ENCODE data around the gene GABBR2. TPM values are rescaled to one million over a fixed set of nuclear protein-coding genes. Genes with fewer than 3 reads are reported as not detected.
A peak's percentile ranks its signal among the peaks of the same experiment; 100 is the strongest.

GABBR2 gene
- total and polyA plus RNA-seq, 12 donors = 0.17 to 9.0 (median 3.7) TPM

DNA sequence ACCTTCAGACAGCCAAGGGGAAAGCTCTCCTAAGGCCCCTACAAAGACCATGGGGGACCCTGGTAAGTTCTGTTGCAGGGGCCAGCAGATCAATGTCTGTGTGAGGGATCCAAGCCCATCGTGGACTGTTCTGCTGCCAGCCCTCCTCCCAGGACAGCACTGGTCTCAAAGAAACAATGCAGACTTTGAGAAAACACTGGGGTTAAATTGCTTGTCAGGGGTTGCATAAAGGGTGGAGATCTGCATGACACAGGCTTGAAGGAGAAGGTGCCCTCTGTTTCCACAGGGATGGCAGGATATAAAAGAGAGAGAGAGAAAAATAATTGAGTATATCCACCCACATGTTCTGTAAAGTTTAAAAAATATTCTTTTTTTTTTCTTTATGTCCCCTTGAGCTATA lies 295.7 kb downstream of the GABBR2 start:
- H3K36me3 ChIP-seq (replicated peaks in 1 of 2) = no peaks in the 10 kb centered on the region
- H3K4me3 ChIP-seq = no peak overlapping the region
- WGBS, 4 donors = 69 to 87% (median 76%) methylated on average over 1 of the region's 1 CpG
- no peak overlapping the region for H3K27ac ChIP-seq
- DNase-seq = no peak
- intact Hi-C loops (cut with DNase I) = no loop called here
- TF ChIP-seq POLR2A (IDR thresholded peaks at IDR 0.05) (no peak), CTCF (IDR thresholded peaks at IDR 0.05) (no peak)
- H3K27me3 ChIP-seq = no peaks in the 10 kb centered on the region
- H3K4me1 ChIP-seq (replicated peaks in 1 of 2) = no peaks in the 10 kb centered on the region
- no peaks in the 10 kb centered on the region for H3K9me3 ChIP-seq (replicated peaks in 1 of 3)

DNA sequence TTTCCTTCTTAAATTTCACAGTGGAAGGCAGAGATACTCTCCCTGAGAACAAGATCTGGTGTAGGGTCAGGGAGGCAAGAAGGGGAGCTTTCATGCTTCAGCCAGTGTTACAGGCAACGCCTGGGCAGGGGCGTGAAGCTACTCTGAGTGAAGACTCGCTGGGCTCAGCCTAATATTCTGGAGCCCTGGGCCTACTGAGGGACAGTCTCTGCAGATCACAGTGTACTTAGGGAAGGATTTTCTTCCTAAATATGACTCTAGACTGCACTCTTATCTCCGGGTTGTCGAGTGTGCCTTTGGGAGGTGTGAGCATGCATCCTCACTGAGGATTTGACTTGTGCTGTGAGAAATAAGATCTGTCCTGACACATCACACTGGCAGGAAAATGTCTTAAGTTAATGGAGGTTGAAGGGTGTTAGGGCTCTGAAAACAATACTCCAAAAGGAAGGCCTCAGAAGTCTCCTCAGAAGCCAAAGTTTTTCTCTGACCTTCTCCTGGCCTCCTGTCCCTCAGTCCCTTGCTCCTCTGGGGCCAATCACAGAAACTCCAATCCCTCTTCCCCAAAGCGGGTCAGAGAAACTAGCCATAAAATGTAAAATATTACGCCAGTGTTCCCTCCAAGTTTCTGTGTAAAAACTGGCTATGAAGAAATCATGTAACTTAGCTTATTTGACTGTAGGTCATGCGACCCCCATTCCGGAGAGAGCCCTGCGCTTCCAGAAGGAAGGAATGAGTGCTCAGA lies 296.5 kb downstream of the GABBR2 start:
- DNase-seq = no peak
- no peak overlapping the region for H3K4me3 ChIP-seq
- intact Hi-C loops (cut with DNase I) = no loop called here
- WGBS, 4 donors = 82 to 86% (median 83%) methylated on average over 10 of the region's 10 CpGs
- no peaks in the 10 kb centered on the region for H3K36me3 ChIP-seq (replicated peaks in 1 of 2)
- no peaks in the 10 kb centered on the region for H3K27me3 ChIP-seq
- no peaks in the 10 kb centered on the region for H3K4me1 ChIP-seq (replicated peaks in 1 of 2)
- no peak for TF ChIP-seq CTCF (IDR thresholded peaks at IDR 0.05)
- TF ChIP-seq POLR2A (IDR thresholded peaks at IDR 0.05) = no peak
- no peak overlapping the region for H3K27ac ChIP-seq
- H3K9me3 ChIP-seq (replicated peaks in 1 of 3) = no peaks in the 10 kb centered on the region

DNA sequence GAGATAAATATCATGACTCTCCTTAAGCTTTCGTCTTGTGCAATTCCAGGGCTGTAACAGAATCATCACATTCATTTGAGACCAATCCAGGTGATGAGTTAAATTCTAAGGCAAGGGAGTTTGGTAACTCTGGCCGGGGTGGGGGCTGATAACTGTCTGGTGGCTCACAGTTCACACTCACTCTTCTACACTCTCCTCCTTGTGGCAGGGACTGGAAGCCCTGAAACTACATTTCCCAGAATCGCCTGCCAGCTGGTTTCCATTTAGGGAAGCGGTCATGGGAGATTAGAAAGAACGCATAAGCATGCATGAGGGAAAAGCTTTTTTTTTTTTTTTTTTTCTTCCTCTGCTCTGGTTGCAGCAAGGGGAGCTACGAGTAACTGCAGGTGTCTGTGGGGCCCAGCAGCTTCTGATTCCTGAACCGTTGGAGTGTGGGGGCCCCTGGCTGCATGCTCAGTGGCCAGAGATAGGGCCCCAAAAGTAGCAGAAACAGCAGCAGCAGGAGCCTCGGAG lies 298.5 kb downstream of the GABBR2 start:
- H3K4me3 ChIP-seq = no peak overlapping the region
- no peaks in the 10 kb centered on the region for H3K27me3 ChIP-seq
- no peaks in the 10 kb centered on the region for H3K9me3 ChIP-seq (replicated peaks in 1 of 3)
- peak in 4 of 7 donors; percentile 5 to 56 (median 26) for DNase-seq
- no peaks in the 10 kb centered on the region for H3K36me3 ChIP-seq (replicated peaks in 1 of 2)
- TF ChIP-seq POLR2A (IDR thresholded peaks at IDR 0.05) = no peak
- TF ChIP-seq CTCF (IDR thresholded peaks at IDR 0.05) = peak in 3 of 6 experiments; percentile 8 to 36 (median 19)
- no peaks in the 10 kb centered on the region for H3K4me1 ChIP-seq (replicated peaks in 1 of 2)
- intact Hi-C loops (cut with DNase I) = no loop called here
- H3K27ac ChIP-seq = no peak overlapping the region
- 47 to 51% (median 49%) methylated on average over 8 of the region's 8 CpGs for WGBS, 4 donors

DNA sequence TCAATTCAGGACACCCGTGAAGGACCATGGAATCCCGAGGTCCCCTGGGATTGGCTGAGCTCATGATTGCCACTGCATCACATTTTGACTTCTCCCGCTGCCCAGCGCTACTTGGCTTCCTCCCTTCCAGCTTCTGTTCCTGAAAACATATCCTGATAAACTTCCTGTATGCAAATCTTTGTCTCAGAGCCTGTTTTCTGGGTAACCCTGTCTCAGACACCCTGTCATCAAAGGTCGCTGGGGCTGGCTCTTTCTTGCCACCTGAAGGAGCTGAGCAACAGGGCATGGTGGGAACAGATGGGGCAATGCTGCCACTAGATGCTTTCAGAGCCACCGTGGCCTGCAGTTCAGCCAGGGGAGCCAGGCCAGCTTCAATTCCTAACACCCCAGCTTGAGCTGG lies 299.0 kb downstream of the GABBR2 start:
- DNase-seq = no peak
- Histone ChIP-seq H3K36me3 (replicated peaks in 1 of 2) (no peaks in the 10 kb centered on the region), H3K27ac (no peak overlapping the region), H3K4me1 (replicated peaks in 1 of 2) (no peaks in the 10 kb centered on the region), H3K27me3 (no peaks in the 10 kb centered on the region), H3K4me3 (no peak overlapping the region), H3K9me3 (replicated peaks in 1 of 3) (no peaks in the 10 kb centered on the region)
- 65 to 80% (median 66%) methylated on average over 5 to 6 of the region's 6 CpGs for WGBS, 4 donors
- TF ChIP-seq POLR2A (IDR thresholded peaks at IDR 0.05) = no peak
- TF ChIP-seq CTCF (IDR thresholded peaks at IDR 0.05) = no peak
- intact Hi-C loops (cut with DNase I) = no loop called here

Measured in adrenal gland (tissue), 12 donors.